Jurkat, Clone E6-1 (cell line): ENCODE results near the gene ACSF3.
A peak's percentile ranks its signal among the peaks of the same experiment; 100 is the strongest.

Experiments
- DNase-seq: peaks from one replicate; pipeline ENCODE4 v3.0.0-alpha.2; 2011; ENCODE audit warnings: low read depth, low spot score
- H3K4me3 ChIP-seq: 2 replicates; pipeline ENCODE4 v1.5.1; 2011; ENCODE audit warnings: mild to moderate bottlenecking, low read length, control low read depth, moderate library complexity

Gene ACSF3

GRCh38 chr16:89118361-89119165 is 24.9 kb downstream of the ACSF3 start:
- DNase-seq, result no peak
- H3K4me3 ChIP-seq, result no peak overlapping the region

- no peak overlapping the region for H3K4me3 ChIP-seq
- DNase-seq, result no peak
Measured at GRCh38 chr16:89119166-89119621, 25.5 kb downstream of the ACSF3 start.

GRCh38 chr16:89119661-89120141 is 26.0 kb downstream of the ACSF3 start:
- DNase-seq, result no peak
- no peak overlapping the region for H3K4me3 ChIP-seq

GRCh38 chr16:89120281-89120680 is 26.6 kb downstream of the ACSF3 start:
- no peak for DNase-seq
- H3K4me3 ChIP-seq, result no peak overlapping the region

- DNase-seq, result no peak
- H3K4me3 ChIP-seq, result no peak overlapping the region
Measured at GRCh38 chr16:89120921-89121351, 27.3 kb downstream of the ACSF3 start.

- DNase-seq, result no peak
Measured at GRCh38 chr16:89121691-89122321, 28.2 kb downstream of the ACSF3 start.

GRCh38 chr16:89122322-89122851 is 28.7 kb downstream of the ACSF3 start:
- peak; percentile 76 for DNase-seq
- no peak overlapping the region for H3K4me3 ChIP-seq

More at GRCh38 chr16:89121691-89122321, 28.2 kb downstream of the ACSF3 start:
- H3K4me3 ChIP-seq, result no peak overlapping the region

- no peak overlapping the region for H3K4me3 ChIP-seq
- no peak for DNase-seq
Measured at GRCh38 chr16:89123001-89123830, 29.6 kb downstream of the ACSF3 start.

GRCh38 chr16:89123831-89124100 is 30.1 kb downstream of the ACSF3 start:
- DNase-seq, result no peak

GRCh38 chr16:89129378-89129777 is 35.7 kb downstream of the ACSF3 start:
- no peak for DNase-seq
- no peak overlapping the region for H3K4me3 ChIP-seq

More at GRCh38 chr16:89123831-89124100, 30.1 kb downstream of the ACSF3 start:
- no peak overlapping the region for H3K4me3 ChIP-seq

GRCh38 chr16:89130448-89130847 is 36.8 kb downstream of the ACSF3 start:
- no peak for DNase-seq
- no peak overlapping the region for H3K4me3 ChIP-seq

- DNase-seq, result no peak
- no peak overlapping the region for H3K4me3 ChIP-seq
Measured at GRCh38 chr16:89131783-89132182, 38.1 kb downstream of the ACSF3 start.

GRCh38 chr16:89132194-89133005 is 38.7 kb downstream of the ACSF3 start:
- H3K4me3 ChIP-seq, result no peak overlapping the region
- DNase-seq, result no peak

- H3K4me3 ChIP-seq, result no peak overlapping the region
- no peak for DNase-seq
Measured at GRCh38 chr16:89133457-89134127, 39.9 kb downstream of the ACSF3 start.

GRCh38 chr16:89134269-89134668 is 40.6 kb downstream of the ACSF3 start:
- H3K4me3 ChIP-seq, result no peak overlapping the region
- DNase-seq, result no peak

- DNase-seq, result no peak
- H3K4me3 ChIP-seq, result no peak overlapping the region
Measured at GRCh38 chr16:89135166-89135565, 41.5 kb downstream of the ACSF3 start.

- no peak overlapping the region for H3K4me3 ChIP-seq
- no peak for DNase-seq
Measured at GRCh38 chr16:89135971-89136765, 42.5 kb downstream of the ACSF3 start.
